ENCODE measurements around the gene SMAD9. TPM values are rescaled to one million over a fixed set of nuclear protein-coding genes. Genes with fewer than 3 reads are reported as not detected.

Gene SMAD9
- total RNA-seq, 1 donor = 4.7 TPM

DNA sequence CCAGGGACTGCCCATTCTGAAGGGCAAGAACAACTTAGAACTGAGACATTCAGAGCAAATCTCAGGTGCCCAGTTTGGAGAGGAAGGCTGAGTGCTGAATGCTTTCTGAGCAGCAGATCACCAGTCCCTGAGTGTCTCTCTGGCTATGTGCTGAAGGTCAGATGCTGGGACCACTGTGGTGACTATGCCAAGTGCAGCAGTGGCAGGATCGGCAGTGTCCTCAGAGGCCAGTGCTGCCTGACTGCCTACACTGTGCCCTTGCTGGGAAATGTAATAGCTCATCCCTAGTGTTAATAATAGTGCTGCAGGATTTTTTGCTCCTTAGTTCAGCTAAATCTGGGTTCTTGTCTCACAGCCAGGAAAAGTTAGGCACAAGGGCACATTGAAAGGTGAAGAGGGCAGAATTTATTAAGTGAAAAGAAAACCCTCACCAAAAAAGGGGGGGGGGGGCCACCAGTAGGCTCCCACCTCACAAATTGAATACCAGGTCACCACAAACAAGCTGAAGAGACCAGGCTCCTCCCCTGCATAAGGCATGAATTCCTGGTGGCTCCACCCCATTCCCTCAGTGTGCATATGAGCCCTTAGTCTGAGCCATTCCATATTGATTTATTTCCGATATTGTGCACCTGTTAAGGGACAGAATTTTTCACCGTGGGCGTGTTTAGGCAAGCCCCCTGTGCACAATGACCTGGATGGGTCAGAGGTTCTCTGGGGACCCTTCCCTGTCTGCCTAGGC is 82.5 kb downstream of the SMAD9 start:
- Histone ChIP-seq H3K4me1 (ENCODE audit: insufficient read depth, low read length) (no peaks in the 10 kb centered on the region), H3K4me2 (ENCODE audit: insufficient read depth, low read length) (no peak overlapping the region), H4K20me1 (ENCODE audit: insufficient read depth, low read length) (no peaks in the 10 kb centered on the region), H3K9me3 (ENCODE audit: low read depth, low read length) (no peaks in the 10 kb centered on the region), H3K4me3 (ENCODE audit: insufficient read depth, low read length) (no peak overlapping the region), H3K27me3 (ENCODE audit: insufficient read depth, low read length) (no peaks in the 10 kb centered on the region), H3K79me2 (ENCODE audit: insufficient read depth, low read length) (no peaks in the 10 kb centered on the region), H2AFZ (ENCODE audit: low read length) (no peak overlapping the region), H3K36me3 (ENCODE audit: insufficient read depth, low read length) (no peaks in the 10 kb centered on the region), H3K27ac (ENCODE audit: low read depth, low read length) (no peak overlapping the region)
- TF ChIP-seq, protein P1, sequence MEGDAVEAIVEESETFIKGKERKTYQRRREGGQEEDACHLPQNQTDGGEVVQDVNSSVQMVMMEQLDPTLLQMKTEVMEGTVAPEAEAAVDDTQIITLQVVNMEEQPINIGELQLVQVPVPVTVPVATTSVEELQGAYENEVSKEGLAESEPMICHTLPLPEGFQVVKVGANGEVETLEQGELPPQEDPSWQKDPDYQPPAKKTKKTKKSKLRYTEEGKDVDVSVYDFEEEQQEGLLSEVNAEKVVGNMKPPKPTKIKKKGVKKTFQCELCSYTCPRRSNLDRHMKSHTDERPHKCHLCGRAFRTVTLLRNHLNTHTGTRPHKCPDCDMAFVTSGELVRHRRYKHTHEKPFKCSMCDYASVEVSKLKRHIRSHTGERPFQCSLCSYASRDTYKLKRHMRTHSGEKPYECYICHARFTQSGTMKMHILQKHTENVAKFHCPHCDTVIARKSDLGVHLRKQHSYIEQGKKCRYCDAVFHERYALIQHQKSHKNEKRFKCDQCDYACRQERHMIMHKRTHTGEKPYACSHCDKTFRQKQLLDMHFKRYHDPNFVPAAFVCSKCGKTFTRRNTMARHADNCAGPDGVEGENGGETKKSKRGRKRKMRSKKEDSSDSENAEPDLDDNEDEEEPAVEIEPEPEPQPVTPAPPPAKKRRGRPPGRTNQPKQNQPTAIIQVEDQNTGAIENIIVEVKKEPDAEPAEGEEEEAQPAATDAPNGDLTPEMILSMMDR (IDR thresholded peaks at IDR 0.05; ENCODE audit: extremely low read depth, low read depth, low read length) = no peak
- DNase-seq (ENCODE audit: insufficient read length, low spot score, missing footprints) = no peak

DNA sequence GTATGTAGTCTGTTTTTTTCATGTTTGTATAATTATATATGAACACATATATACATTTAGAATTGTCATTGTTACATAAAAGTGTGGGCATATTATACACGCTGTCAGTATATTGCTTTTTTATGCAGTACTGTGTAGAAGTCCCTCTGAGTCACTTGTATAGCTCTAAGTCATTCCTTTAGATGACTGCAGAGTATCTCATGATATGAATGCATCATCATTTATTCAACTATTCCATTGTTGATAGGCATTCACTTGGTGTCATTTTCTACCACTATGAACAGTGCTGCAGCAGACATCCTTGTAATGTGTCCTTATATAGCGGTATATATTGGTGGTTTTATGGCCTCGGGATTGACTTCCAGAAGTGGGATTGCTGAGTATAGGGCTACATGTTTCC is 85.7 kb downstream of the SMAD9 start:
- H3K4me1 ChIP-seq (ENCODE audit: insufficient read depth, low read length) = no peaks in the 10 kb centered on the region
- TF ChIP-seq, protein P1 (IDR thresholded peaks at IDR 0.05; ENCODE audit: extremely low read depth, low read depth, low read length) = no peak
- H3K9me3 ChIP-seq (ENCODE audit: low read depth, low read length) = no peaks in the 10 kb centered on the region
- DNase-seq (ENCODE audit: insufficient read length, low spot score, missing footprints) = no peak
- no peaks in the 10 kb centered on the region for H3K36me3 ChIP-seq (ENCODE audit: insufficient read depth, low read length)
- H2AFZ ChIP-seq (ENCODE audit: low read length) = no peak overlapping the region
- H3K27me3 ChIP-seq (ENCODE audit: insufficient read depth, low read length) = no peaks in the 10 kb centered on the region
- H3K79me2 ChIP-seq (ENCODE audit: insufficient read depth, low read length) = no peaks in the 10 kb centered on the region
- no peak overlapping the region for H3K4me3 ChIP-seq (ENCODE audit: insufficient read depth, low read length)
- H3K4me2 ChIP-seq (ENCODE audit: insufficient read depth, low read length) = no peak overlapping the region
- no peaks in the 10 kb centered on the region for H4K20me1 ChIP-seq (ENCODE audit: insufficient read depth, low read length)
- H3K27ac ChIP-seq (ENCODE audit: low read depth, low read length) = no peak overlapping the region

- Histone ChIP-seq H3K79me2 (ENCODE audit: insufficient read depth, low read length) (no peaks in the 10 kb centered on the region), H3K27ac (ENCODE audit: low read depth, low read length) (no peak overlapping the region), H4K20me1 (ENCODE audit: insufficient read depth, low read length) (no peaks in the 10 kb centered on the region), H3K4me3 (ENCODE audit: insufficient read depth, low read length) (no peak overlapping the region), H3K4me1 (ENCODE audit: insufficient read depth, low read length) (no peaks in the 10 kb centered on the region), H3K36me3 (ENCODE audit: insufficient read depth, low read length) (peaks cover 14% of the 10 kb centered on the region), H3K4me2 (ENCODE audit: insufficient read depth, low read length) (no peak overlapping the region), H3K9me3 (ENCODE audit: low read depth, low read length) (no peaks in the 10 kb centered on the region), H3K27me3 (ENCODE audit: insufficient read depth, low read length) (no peaks in the 10 kb centered on the region), H2AFZ (ENCODE audit: low read length) (no peak overlapping the region)
- TF ChIP-seq, protein P1 (IDR thresholded peaks at IDR 0.05; ENCODE audit: extremely low read depth, low read depth, low read length) = no peak
- no peak for DNase-seq (ENCODE audit: insufficient read length, low spot score, missing footprints)
Observed at GRCh38 chr13:36831291-36831690, 88.7 kb downstream of the SMAD9 start.

DNA sequence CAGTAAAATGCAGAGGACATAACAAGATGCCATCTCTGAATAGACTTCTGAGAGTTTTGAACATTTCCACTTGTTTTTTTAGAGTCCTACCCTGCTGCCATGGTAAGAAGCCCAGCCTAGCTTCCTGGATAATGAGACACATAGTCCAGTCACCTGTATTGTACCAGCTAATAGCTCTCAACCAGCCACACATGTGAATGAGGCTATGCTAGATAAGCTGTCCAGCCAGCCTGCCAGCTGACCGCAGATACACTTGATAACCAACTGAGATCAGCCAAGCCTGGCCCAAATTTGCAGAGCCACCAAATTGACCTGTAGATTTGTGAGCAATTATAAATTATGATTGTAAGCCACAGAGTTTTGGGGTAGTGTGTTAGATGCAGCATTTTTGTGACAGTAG is 90.3 kb downstream of the SMAD9 start:
- Histone ChIP-seq H4K20me1 (ENCODE audit: insufficient read depth, low read length) (no peaks in the 10 kb centered on the region), H3K4me2 (ENCODE audit: insufficient read depth, low read length) (no peak overlapping the region), H3K36me3 (ENCODE audit: insufficient read depth, low read length) (peaks cover 14% of the 10 kb centered on the region), H3K27ac (ENCODE audit: low read depth, low read length) (no peak overlapping the region), H3K79me2 (ENCODE audit: insufficient read depth, low read length) (no peaks in the 10 kb centered on the region), H3K4me3 (ENCODE audit: insufficient read depth, low read length) (no peak overlapping the region), H3K9me3 (ENCODE audit: low read depth, low read length) (no peaks in the 10 kb centered on the region), H2AFZ (ENCODE audit: low read length) (no peak overlapping the region), H3K4me1 (ENCODE audit: insufficient read depth, low read length) (no peaks in the 10 kb centered on the region), H3K27me3 (ENCODE audit: insufficient read depth, low read length) (no peaks in the 10 kb centered on the region)
- TF ChIP-seq, protein P1 (IDR thresholded peaks at IDR 0.05; ENCODE audit: extremely low read depth, low read depth, low read length) = no peak
- DNase-seq (ENCODE audit: insufficient read length, low spot score, missing footprints) = no peak

Measured in osteoblast (primary cell).